GM23338 (cell line): Measurements from ENCODE around the gene PIBF1.

Experiments
- CREB1 ChIP-seq: fragments of 250-450 bp; sonication (Bioruptor Pico); IDR thresholded peaks from 2 replicates; pipeline ENCODE4 v1.5.0; 2020; ENCODE audit warnings: low read depth, mild to moderate bottlenecking, moderate library complexity
- EZH2 ChIP-seq: fragments of 200-600 bp; sonication (generic); IDR thresholded peaks from one replicate; pipeline ENCODE4 v1.8.0; 2017; ENCODE audit warnings: antibody characterized with exemption, mild to moderate bottlenecking, low read depth; ENCODE audit not compliant: unreplicated experiment
- EZH2phosphoT487 ChIP-seq: fragments of 200-600 bp; sonication (generic); IDR thresholded peaks from one replicate; pipeline ENCODE4 v1.8.1; 2018; ENCODE audit warnings: antibody characterized with exemption; ENCODE audit not compliant: unreplicated experiment
- JUNB ChIP-seq: IDR thresholded peaks from one replicate; pipeline ENCODE4 v1.6.1; 2016; ENCODE audit warnings: antibody characterized with exemption; ENCODE audit not compliant: unreplicated experiment
- POLR2AphosphoS5 ChIP-seq: IDR thresholded peaks from 2 replicates; pipeline ENCODE4 v1.6.1; 2016; ENCODE audit warnings: antibody characterized with exemption, low read depth
- ZNF114 ChIP-seq: fragments of 250-450 bp; sonication (Bioruptor Pico); IDR thresholded peaks from 2 replicates; pipeline ENCODE4 v1.5.0; 2020; ENCODE audit warnings: mild to moderate bottlenecking, moderate library complexity
- TF ChIP-seq, protein P1 (sequence below), 2 experiments: fragments of 200-600 bp in 1 of 2; sonication (generic) in 1 of 2; conservative IDR thresholded peaks; 2 replicates each; pipeline versions ENCODE4 v1.5.1 to v1.6.1; 2016 to 2017; ENCODE audit warnings: antibody characterized with exemption in 2 of 2, low read depth in 2 of 2, mild to moderate bottlenecking in 2 of 2, moderate library complexity in 1 of 2
- TF ChIP-seq, protein P2 (sequence below): IDR thresholded peaks from 2 replicates; pipeline ENCODE4 v1.6.1; 2016; ENCODE audit warnings: antibody characterized with exemption
- TF ChIP-seq, protein P3 (sequence below): IDR thresholded peaks from one replicate; pipeline ENCODE4 v1.6.1; 2018; ENCODE audit warnings: antibody characterized with exemption; ENCODE audit not compliant: unreplicated experiment
- TF ChIP-seq, protein P4 (sequence below): fragments of 250-450 bp; sonication (Bioruptor Pico); IDR thresholded peaks from 2 replicates; pipeline ENCODE4 v1.5.0; 2020; ENCODE audit warnings: mild to moderate bottlenecking, moderate library complexity

DNA sequence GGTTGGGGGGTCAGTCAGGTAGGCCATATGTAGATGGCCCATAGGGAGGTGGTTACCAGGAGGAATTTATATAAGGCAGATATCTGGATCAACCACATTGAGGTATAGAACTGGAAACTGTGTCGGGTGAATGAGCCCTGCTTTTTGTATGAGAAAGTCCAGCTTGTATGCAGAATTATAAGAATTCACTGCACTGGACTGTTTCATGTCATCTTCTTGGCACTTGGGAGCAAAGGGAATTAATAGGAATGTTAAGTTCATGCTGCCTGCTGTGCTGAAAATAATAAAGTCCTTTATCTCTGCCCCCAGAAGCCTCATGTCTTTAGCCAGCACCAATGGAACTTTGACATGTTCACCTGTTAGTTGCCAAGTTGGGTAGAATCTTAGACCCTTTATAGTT lies 41.9 kb upstream of the PIBF1 start:
- TF ChIP-seq, protein P1, sequence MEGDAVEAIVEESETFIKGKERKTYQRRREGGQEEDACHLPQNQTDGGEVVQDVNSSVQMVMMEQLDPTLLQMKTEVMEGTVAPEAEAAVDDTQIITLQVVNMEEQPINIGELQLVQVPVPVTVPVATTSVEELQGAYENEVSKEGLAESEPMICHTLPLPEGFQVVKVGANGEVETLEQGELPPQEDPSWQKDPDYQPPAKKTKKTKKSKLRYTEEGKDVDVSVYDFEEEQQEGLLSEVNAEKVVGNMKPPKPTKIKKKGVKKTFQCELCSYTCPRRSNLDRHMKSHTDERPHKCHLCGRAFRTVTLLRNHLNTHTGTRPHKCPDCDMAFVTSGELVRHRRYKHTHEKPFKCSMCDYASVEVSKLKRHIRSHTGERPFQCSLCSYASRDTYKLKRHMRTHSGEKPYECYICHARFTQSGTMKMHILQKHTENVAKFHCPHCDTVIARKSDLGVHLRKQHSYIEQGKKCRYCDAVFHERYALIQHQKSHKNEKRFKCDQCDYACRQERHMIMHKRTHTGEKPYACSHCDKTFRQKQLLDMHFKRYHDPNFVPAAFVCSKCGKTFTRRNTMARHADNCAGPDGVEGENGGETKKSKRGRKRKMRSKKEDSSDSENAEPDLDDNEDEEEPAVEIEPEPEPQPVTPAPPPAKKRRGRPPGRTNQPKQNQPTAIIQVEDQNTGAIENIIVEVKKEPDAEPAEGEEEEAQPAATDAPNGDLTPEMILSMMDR (conservative IDR thresholded peaks at IDR 0.05; ENCODE audit: low read depth in 2 of 2), result no peak
- TF ChIP-seq CREB1 (CRISPR knock-in tag), result no peak
- TF ChIP-seq, protein P2, sequence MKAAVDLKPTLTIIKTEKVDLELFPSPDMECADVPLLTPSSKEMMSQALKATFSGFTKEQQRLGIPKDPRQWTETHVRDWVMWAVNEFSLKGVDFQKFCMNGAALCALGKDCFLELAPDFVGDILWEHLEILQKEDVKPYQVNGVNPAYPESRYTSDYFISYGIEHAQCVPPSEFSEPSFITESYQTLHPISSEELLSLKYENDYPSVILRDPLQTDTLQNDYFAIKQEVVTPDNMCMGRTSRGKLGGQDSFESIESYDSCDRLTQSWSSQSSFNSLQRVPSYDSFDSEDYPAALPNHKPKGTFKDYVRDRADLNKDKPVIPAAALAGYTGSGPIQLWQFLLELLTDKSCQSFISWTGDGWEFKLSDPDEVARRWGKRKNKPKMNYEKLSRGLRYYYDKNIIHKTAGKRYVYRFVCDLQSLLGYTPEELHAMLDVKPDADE, result no peak
- no peak for TF ChIP-seq EZH2
- TF ChIP-seq EZH2phosphoT487, result no peak
- TF ChIP-seq, protein P3, sequence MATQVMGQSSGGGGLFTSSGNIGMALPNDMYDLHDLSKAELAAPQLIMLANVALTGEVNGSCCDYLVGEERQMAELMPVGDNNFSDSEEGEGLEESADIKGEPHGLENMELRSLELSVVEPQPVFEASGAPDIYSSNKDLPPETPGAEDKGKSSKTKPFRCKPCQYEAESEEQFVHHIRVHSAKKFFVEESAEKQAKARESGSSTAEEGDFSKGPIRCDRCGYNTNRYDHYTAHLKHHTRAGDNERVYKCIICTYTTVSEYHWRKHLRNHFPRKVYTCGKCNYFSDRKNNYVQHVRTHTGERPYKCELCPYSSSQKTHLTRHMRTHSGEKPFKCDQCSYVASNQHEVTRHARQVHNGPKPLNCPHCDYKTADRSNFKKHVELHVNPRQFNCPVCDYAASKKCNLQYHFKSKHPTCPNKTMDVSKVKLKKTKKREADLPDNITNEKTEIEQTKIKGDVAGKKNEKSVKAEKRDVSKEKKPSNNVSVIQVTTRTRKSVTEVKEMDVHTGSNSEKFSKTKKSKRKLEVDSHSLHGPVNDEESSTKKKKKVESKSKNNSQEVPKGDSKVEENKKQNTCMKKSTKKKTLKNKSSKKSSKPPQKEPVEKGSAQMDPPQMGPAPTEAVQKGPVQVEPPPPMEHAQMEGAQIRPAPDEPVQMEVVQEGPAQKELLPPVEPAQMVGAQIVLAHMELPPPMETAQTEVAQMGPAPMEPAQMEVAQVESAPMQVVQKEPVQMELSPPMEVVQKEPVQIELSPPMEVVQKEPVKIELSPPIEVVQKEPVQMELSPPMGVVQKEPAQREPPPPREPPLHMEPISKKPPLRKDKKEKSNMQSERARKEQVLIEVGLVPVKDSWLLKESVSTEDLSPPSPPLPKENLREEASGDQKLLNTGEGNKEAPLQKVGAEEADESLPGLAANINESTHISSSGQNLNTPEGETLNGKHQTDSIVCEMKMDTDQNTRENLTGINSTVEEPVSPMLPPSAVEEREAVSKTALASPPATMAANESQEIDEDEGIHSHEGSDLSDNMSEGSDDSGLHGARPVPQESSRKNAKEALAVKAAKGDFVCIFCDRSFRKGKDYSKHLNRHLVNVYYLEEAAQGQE, result no peak
- TF ChIP-seq JUNB, result no peak
- no peak for TF ChIP-seq POLR2AphosphoS5
- TF ChIP-seq ZNF114 (CRISPR knock-in tag), result no peak
- TF ChIP-seq, protein P4, sequence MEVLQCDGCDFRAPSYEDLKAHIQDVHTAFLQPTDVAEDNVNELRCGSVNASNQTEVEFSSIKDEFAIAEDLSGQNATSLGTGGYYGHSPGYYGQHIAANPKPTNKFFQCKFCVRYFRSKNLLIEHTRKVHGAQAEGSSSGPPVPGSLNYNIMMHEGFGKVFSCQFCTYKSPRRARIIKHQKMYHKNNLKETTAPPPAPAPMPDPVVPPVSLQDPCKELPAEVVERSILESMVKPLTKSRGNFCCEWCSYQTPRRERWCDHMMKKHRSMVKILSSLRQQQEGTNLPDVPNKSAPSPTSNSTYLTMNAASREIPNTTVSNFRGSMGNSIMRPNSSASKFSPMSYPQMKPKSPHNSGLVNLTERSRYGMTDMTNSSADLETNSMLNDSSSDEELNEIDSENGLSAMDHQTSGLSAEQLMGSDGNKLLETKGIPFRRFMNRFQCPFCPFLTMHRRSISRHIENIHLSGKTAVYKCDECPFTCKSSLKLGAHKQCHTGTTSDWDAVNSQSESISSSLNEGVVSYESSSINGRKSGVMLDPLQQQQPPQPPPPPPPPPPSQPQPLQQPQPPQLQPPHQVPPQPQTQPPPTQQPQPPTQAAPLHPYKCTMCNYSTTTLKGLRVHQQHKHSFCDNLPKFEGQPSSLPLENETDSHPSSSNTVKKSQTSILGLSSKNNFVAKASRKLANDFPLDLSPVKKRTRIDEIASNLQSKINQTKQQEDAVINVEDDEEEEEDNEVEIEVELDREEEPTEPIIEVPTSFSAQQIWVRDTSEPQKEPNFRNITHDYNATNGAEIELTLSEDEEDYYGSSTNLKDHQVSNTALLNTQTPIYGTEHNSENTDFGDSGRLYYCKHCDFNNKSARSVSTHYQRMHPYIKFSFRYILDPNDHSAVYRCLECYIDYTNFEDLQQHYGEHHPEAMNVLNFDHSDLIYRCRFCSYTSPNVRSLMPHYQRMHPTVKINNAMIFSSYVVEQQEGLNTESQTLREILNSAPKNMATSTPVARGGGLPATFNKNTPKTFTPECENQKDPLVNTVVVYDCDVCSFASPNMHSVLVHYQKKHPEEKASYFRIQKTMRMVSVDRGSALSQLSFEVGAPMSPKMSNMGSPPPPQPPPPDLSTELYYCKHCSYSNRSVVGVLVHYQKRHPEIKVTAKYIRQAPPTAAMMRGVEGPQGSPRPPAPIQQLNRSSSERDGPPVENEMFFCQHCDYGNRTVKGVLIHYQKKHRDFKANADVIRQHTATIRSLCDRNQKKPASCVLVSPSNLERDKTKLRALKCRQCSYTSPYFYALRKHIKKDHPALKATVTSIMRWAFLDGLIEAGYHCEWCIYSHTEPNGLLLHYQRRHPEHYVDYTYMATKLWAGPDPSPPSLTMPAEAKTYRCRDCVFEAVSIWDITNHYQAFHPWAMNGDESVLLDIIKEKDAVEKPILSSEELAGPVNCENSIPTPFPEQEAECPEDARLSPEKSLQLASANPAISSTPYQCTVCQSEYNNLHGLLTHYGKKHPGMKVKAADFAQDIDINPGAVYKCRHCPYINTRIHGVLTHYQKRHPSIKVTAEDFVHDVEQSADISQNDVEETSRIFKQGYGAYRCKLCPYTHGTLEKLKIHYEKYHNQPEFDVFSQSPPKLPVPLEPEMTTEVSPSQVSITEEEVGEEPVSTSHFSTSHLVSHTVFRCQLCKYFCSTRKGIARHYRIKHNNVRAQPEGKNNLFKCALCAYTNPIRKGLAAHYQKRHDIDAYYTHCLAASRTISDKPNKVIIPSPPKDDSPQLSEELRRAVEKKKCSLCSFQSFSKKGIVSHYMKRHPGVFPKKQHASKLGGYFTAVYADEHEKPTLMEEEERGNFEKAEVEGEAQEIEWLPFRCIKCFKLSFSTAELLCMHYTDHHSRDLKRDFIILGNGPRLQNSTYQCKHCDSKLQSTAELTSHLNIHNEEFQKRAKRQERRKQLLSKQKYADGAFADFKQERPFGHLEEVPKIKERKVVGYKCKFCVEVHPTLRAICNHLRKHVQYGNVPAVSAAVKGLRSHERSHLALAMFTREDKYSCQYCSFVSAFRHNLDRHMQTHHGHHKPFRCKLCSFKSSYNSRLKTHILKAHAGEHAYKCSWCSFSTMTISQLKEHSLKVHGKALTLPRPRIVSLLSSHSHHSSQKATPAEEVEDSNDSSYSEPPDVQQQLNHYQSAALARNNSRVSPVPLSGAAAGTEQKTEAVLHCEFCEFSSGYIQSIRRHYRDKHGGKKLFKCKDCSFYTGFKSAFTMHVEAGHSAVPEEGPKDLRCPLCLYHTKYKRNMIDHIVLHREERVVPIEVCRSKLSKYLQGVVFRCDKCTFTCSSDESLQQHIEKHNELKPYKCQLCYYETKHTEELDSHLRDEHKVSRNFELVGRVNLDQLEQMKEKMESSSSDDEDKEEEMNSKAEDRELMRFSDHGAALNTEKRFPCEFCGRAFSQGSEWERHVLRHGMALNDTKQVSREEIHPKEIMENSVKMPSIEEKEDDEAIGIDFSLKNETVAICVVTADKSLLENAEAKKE (CRISPR knock-in tag), result no peak
